Stimulated activated CD4-positive, alpha-beta T cell treated with anti-CD3 and anti-CD28 coated beads, Interleukin-2, amount 100 ng/mL, for 24 hours (primary cell): ENCODE data around the gene DNAJC8.

ENCODE experiments used
- DNase-seq, 2 donors: peaks; one replicate each; pipeline ENCODE4 v3.0.0-alpha.2; 2020

Gene DNAJC8

GRCh38 chr1:28249013-28249865 is 16.4 kb upstream of the DNAJC8 start:
- peak; percentile 24 to 41 for DNase-seq

GRCh38 chr1:28248273-28249012 is 15.6 kb upstream of the DNAJC8 start:
- peak; percentile 85 to 88 for DNase-seq

- no peak for DNase-seq
Measured at GRCh38 chr1:28247612-28248272, 14.9 kb upstream of the DNAJC8 start.

GRCh38 chr1:28246427-28246832 is 13.6 kb upstream of the DNAJC8 start:
- no peak for DNase-seq

GRCh38 chr1:28244549-28245251 is 11.9 kb upstream of the DNAJC8 start:
- DNase-seq: no peak

GRCh38 chr1:28243685-28244311 is 11.0 kb upstream of the DNAJC8 start:
- DNase-seq: no peak

GRCh38 chr1:28241638-28242241 is 8.9 kb upstream of the DNAJC8 start:
- no peak for DNase-seq

GRCh38 chr1:28240024-28240423 is 7.2 kb upstream of the DNAJC8 start:
- DNase-seq: no peak

GRCh38 chr1:28239004-28239403 is 6.2 kb upstream of the DNAJC8 start:
- no peak for DNase-seq

GRCh38 chr1:28236656-28237322 is 4.0 kb upstream of the DNAJC8 start:
- DNase-seq: peak in 1 of 2 donors; percentile 16

- peak; percentile 94 to 96 for DNase-seq
Measured at GRCh38 chr1:28235755-28236655, 3.2 kb upstream of the DNAJC8 start, which contains the start of gene ATP5IF1. Gene ATP5IF1, plus strand, starts transcription at chr1:28236124. Its CDS starts 60 bp downstream, at chr1:28236184.

- no peak for DNase-seq
Measured at GRCh38 chr1:28233264-28233606, 406 bp upstream of the DNAJC8 start.

GRCh38 chr1:28229996-28230395 is 2.8 kb downstream of the DNAJC8 start:
- DNase-seq: no peak

- no peak for DNase-seq
Measured at GRCh38 chr1:28229089-28229488, 3.7 kb downstream of the DNAJC8 start.

GRCh38 chr1:28213315-28213714 is 19.5 kb downstream of the DNAJC8 start:
- DNase-seq: no peak

GRCh38 chr1:28209700-28210099 is 23.1 kb downstream of the DNAJC8 start:
- DNase-seq: no peak

GRCh38 chr1:28208818-28209441 is 23.9 kb downstream of the DNAJC8 start:
- DNase-seq: peak; percentile 52 to 69

- no peak for DNase-seq
Measured at GRCh38 chr1:28205243-28205642, 27.6 kb downstream of the DNAJC8 start.

GRCh38 chr1:28200234-28200873 is 32.5 kb downstream of the DNAJC8 start:
- no peak for DNase-seq
